Measurements from ENCODE around the gene FXYD6. TPM values are rescaled to one million over a fixed set of nuclear protein-coding genes. Genes with fewer than 3 reads are reported as not detected.

The FXYD6 gene
- total and polyA plus RNA-seq, 11 donors = 24.6 to 54.0 (median 39.5) TPM

DNA sequence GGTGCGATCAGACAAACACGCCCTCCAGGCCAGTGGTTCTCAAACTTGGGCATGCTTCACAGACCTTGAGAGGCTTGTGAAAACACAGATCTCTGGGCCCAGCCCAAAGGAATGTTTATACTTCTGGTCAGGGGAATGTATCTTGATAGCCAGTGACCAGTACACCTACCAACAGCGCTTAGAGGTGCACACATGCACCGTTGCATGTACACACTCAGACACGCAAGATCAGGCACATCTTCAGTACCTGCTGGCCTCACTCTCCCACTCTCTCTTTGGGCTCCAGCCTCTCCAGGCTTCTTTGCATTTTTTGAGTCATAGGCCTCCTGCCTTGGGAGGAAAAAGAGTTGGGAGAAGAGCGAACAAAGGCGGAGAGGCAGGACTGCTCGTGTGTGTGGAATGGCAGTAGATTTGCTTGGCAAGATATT is 11.7 kb upstream of the FXYD6 start:
- Histone ChIP-seq H3K4me3 (no peak overlapping the region), H3K9me3 (peaks cover 0 to 4% (median 0%) of the 10 kb centered on the region in 12 donors), H3K4me1 (peaks cover 0 to 21% (median 14%) of the 10 kb centered on the region in 12 donors), H3K27ac (peak overlapping the region in 1 of 12 donors; percentile 92), H3K36me3 (no peaks in the 10 kb centered on the region), H3K27me3 (no peaks in the 10 kb centered on the region)
- no peak for ATAC-seq
- intact Hi-C loops (cut with DNase I) = loop anchor here in 2 of 10 donors (5.0 kb wide), 1 partner anchor 36 kb away; no protein-coding TSS in a partner anchor
- no peak for DNase-seq
- 84 to 89% (median 87%) methylated on average over 7 to 8 of the region's 8 CpGs for WGBS, 4 donors
- TF ChIP-seq, protein P1, sequence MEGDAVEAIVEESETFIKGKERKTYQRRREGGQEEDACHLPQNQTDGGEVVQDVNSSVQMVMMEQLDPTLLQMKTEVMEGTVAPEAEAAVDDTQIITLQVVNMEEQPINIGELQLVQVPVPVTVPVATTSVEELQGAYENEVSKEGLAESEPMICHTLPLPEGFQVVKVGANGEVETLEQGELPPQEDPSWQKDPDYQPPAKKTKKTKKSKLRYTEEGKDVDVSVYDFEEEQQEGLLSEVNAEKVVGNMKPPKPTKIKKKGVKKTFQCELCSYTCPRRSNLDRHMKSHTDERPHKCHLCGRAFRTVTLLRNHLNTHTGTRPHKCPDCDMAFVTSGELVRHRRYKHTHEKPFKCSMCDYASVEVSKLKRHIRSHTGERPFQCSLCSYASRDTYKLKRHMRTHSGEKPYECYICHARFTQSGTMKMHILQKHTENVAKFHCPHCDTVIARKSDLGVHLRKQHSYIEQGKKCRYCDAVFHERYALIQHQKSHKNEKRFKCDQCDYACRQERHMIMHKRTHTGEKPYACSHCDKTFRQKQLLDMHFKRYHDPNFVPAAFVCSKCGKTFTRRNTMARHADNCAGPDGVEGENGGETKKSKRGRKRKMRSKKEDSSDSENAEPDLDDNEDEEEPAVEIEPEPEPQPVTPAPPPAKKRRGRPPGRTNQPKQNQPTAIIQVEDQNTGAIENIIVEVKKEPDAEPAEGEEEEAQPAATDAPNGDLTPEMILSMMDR (IDR thresholded peaks at IDR 0.05) = no peak

- peak in 1 of 5 donors; percentile 49 for DNase-seq
- TF ChIP-seq, protein P1 (IDR thresholded peaks at IDR 0.05) = no peak
- no peak for TF ChIP-seq POLR2A (IDR thresholded peaks at IDR 0.05)
- intact Hi-C loops (cut with DNase I) = loop anchor here in 2 of 10 donors (5.0 kb wide), 1 partner anchor 35 kb away; no protein-coding TSS in a partner anchor
- Histone ChIP-seq H3K4me1 (peaks cover 0 to 27% (median 14%) of the 10 kb centered on the region in 12 donors), H3K4me3 (no peak overlapping the region), H3K36me3 (no peaks in the 10 kb centered on the region), H3K9me3 (peaks cover 0 to under 1% (median 0%) of the 10 kb centered on the region in 12 donors), H3K27ac (peak overlapping the region in 1 of 12 donors; percentile 92), H3K27me3 (no peaks in the 10 kb centered on the region)
- ATAC-seq = no peak
- WGBS, 4 donors = 74 to 78% (median 77%) methylated on average over 9 of the region's 9 CpGs
These were observed 11.1 kb upstream of the FXYD6 start for GRCh38 chr11:117887431-117888138.

- peak; percentile 81 to 95 (median 92) for ATAC-seq
- H3K27ac ChIP-seq = peak overlapping the region; percentile 18 to 92 (median 77)
- intact Hi-C loops (cut with DNase I) = loop anchor here in 2 of 10 donors (5.0 kb wide), 1 partner anchor 33 kb away; no protein-coding TSS in a partner anchor
These were observed 9.3 kb upstream of the FXYD6 start for GRCh38 chr11:117885777-117886176.

More at GRCh38 chr11:117885777-117886176, 9.3 kb upstream of the FXYD6 start:
- 0 to 7% (median 4%) methylated on average over 10 to 11 of the region's 11 CpGs for WGBS, 4 donors
- TF ChIP-seq, protein P1 (IDR thresholded peaks at IDR 0.05) = no peak
- peak in 1 of 2 donors; percentile 48 for TF ChIP-seq POLR2A (IDR thresholded peaks at IDR 0.05)
- Histone ChIP-seq H3K9me3 (no peaks in the 10 kb centered on the region), H3K4me3 (peak overlapping the region in 11 of 12 donors; percentile 10 to 56 (median 37)), H3K27me3 (no peaks in the 10 kb centered on the region), H3K4me1 (peaks cover 0 to 31% (median 15%) of the 10 kb centered on the region in 12 donors), H3K36me3 (no peaks in the 10 kb centered on the region)
- DNase-seq = peak; percentile 83 to 88 (median 87)
